GM23338 (cell line): ENCODE results near the gene B4GALT5. TPM values are rescaled to one million over a fixed set of nuclear protein-coding genes. Genes with fewer than 3 reads are reported as not detected.

Experiments
- ATAC-seq: fragments of 200-7000 bp; cut with Tn5 transposase; 3 replicates; pipeline ENCODE4 v1.9.1; 2020
- DNase-seq: peaks from one replicate; pipeline ENCODE4 v3.0.0-alpha.2; 2015; ENCODE audit warnings: low spot score
- H2AFZ ChIP-seq: fragments of 200-600 bp; sonication (generic); 2 replicates; pipeline ENCODE4 v1.8.0; 2016; ENCODE audit warnings: antibody characterized with exemption, mild to moderate bottlenecking, moderate library complexity
- H3F3A ChIP-seq: fragments of 200-600 bp; sonication (generic); replicated peaks from 2 replicates; pipeline ENCODE4 v1.8.0; 2017; ENCODE audit warnings: antibody characterized with exemption, mixed run types, low read depth
- H3K27ac ChIP-seq: fragments of 200-600 bp; sonication (generic); 2 replicates; pipeline ENCODE4 v1.6.1; 2016; ENCODE audit warnings: low read depth
- H3K27me3 ChIP-seq: fragments of 200-600 bp; sonication (generic); 2 replicates; pipeline ENCODE4 v1.8.0; 2016; ENCODE audit warnings: mild to moderate bottlenecking, mixed run types, moderate library complexity; ENCODE audit not compliant: insufficient read depth
- H3K36me3 ChIP-seq: fragments of 200-600 bp; sonication (generic); 2 replicates; pipeline ENCODE4 v1.8.0; 2016; ENCODE audit warnings: mild to moderate bottlenecking; ENCODE audit not compliant: insufficient read depth
- H3K4me1 ChIP-seq: fragments of 200-600 bp; sonication (generic); 2 replicates; pipeline ENCODE4 v1.8.0; 2016; ENCODE audit warnings: mild to moderate bottlenecking, moderate library complexity; ENCODE audit not compliant: insufficient read depth
- H3K4me2 ChIP-seq: fragments of 200-600 bp; sonication (generic); 2 replicates; pipeline ENCODE4 v1.7.1; 2017; ENCODE audit warnings: mixed run types
- H3K4me3 ChIP-seq: fragments of 200-600 bp; sonication (generic); 2 replicates; pipeline ENCODE4 v1.6.1; 2016; ENCODE audit warnings: mixed run types
- H3K79me2 ChIP-seq: fragments of 200-600 bp; sonication (generic); replicated peaks from 2 replicates; pipeline ENCODE4 v1.8.0; 2017; ENCODE audit warnings: mild to moderate bottlenecking; ENCODE audit not compliant: insufficient read depth
- H3K9me2 ChIP-seq: fragments of 200-600 bp; sonication (generic); 2 replicates; pipeline ENCODE4 v1.8.0; 2017; ENCODE audit not compliant: insufficient read depth
- H4K20me1 ChIP-seq: fragments of 200-600 bp; sonication (generic); replicated peaks from 2 replicates; pipeline ENCODE4 v1.8.0; 2017; ENCODE audit warnings: mild to moderate bottlenecking; ENCODE audit not compliant: insufficient read depth
- H3K27ac Mint-ChIP-seq: 2 replicates; pipeline ENCODE4 v1.8.0; 2020; ENCODE audit warnings: inconsistent platforms, mild to moderate bottlenecking, moderate library complexity, mixed read lengths
- H3K27me3 Mint-ChIP-seq: 3 replicates; pipeline ENCODE4 v1.8.0; 2022; ENCODE audit warnings: low read depth, mild to moderate bottlenecking, moderate library complexity, mixed read lengths, inconsistent platforms; ENCODE audit not compliant: insufficient read depth, poor library complexity
- H3K36me3 Mint-ChIP-seq: 3 replicates; pipeline ENCODE4 v1.8.0; 2021; ENCODE audit warnings: low read depth, mild to moderate bottlenecking, inconsistent platforms, moderate library complexity, mixed read lengths
- H3K4me1 Mint-ChIP-seq: 3 replicates; pipeline ENCODE4 v1.8.0; 2020; ENCODE audit warnings: mild to moderate bottlenecking, inconsistent platforms, mixed read lengths
- H3K4me3 Mint-ChIP-seq: 3 replicates; pipeline ENCODE4 v1.8.0; 2021; ENCODE audit warnings: moderate library complexity, mild to moderate bottlenecking, inconsistent platforms, mixed read lengths
- H3K9me3 Mint-ChIP-seq: 3 replicates; pipeline ENCODE4 v1.8.0; 2020; ENCODE audit warnings: moderate library complexity, mild to moderate bottlenecking, inconsistent platforms, mixed read lengths
- EZH2 ChIP-seq: fragments of 200-600 bp; sonication (generic); IDR thresholded peaks from one replicate; pipeline ENCODE4 v1.8.0; 2017; ENCODE audit warnings: antibody characterized with exemption, mild to moderate bottlenecking, low read depth; ENCODE audit not compliant: unreplicated experiment
- EZH2phosphoT487 ChIP-seq: fragments of 200-600 bp; sonication (generic); IDR thresholded peaks from one replicate; pipeline ENCODE4 v1.8.1; 2018; ENCODE audit warnings: antibody characterized with exemption; ENCODE audit not compliant: unreplicated experiment
- NANOG ChIP-seq: IDR thresholded peaks from 2 replicates; pipeline ENCODE4 v1.6.1; 2016; ENCODE audit warnings: antibody characterized with exemption, borderline replicate concordance
- POLR2AphosphoS5 ChIP-seq: IDR thresholded peaks from 2 replicates; pipeline ENCODE4 v1.6.1; 2016; ENCODE audit warnings: antibody characterized with exemption, low read depth
- polyA plus RNA-seq: library from polyadenylated mRNA; unstranded; fragments of >200 nt; fragmentation: Nextera tagmentation; extraction: Ambion mirVana; gene quantifications from 2 replicates; pipeline ENCODE4 v1.2.1, GENCODE V29; 2016
- total RNA-seq: library from RNA; depleted of rRNA; stranded (reverse); fragments of >200 nt; shearing (Covaris generic); gene quantifications from 2 replicates; pipeline ENCODE4 v1.2.3, GENCODE V29; 2014
- TF ChIP-seq, protein P1 (sequence below), 2 experiments: fragments of 200-600 bp in 1 of 2; sonication (generic) in 1 of 2; conservative IDR thresholded peaks; 2 replicates each; pipeline versions ENCODE4 v1.5.1 to v1.6.1; 2016 to 2017; ENCODE audit warnings: antibody characterized with exemption in 2 of 2, low read depth in 2 of 2, mild to moderate bottlenecking in 2 of 2, moderate library complexity in 1 of 2
- TF ChIP-seq, protein P2 (sequence below): fragments of 250-450 bp; sonication (Bioruptor Pico); IDR thresholded peaks from 2 replicates; pipeline ENCODE4 v1.5.0; 2020; ENCODE audit warnings: mild to moderate bottlenecking, moderate library complexity
- TF ChIP-seq, protein P3 (sequence below): IDR thresholded peaks from one replicate; pipeline ENCODE4 v1.6.1; 2018; ENCODE audit warnings: antibody characterized with exemption; ENCODE audit not compliant: unreplicated experiment

The B4GALT5 gene
- total and polyA plus RNA-seq, 2 experiments from 2014 or later: 19.1 to 50.3 TPM

GRCh38 chr20:49661560-49662329 lies 51.9 kb downstream of the B4GALT5 start (continued):
- TF ChIP-seq, protein P1, sequence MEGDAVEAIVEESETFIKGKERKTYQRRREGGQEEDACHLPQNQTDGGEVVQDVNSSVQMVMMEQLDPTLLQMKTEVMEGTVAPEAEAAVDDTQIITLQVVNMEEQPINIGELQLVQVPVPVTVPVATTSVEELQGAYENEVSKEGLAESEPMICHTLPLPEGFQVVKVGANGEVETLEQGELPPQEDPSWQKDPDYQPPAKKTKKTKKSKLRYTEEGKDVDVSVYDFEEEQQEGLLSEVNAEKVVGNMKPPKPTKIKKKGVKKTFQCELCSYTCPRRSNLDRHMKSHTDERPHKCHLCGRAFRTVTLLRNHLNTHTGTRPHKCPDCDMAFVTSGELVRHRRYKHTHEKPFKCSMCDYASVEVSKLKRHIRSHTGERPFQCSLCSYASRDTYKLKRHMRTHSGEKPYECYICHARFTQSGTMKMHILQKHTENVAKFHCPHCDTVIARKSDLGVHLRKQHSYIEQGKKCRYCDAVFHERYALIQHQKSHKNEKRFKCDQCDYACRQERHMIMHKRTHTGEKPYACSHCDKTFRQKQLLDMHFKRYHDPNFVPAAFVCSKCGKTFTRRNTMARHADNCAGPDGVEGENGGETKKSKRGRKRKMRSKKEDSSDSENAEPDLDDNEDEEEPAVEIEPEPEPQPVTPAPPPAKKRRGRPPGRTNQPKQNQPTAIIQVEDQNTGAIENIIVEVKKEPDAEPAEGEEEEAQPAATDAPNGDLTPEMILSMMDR (conservative IDR thresholded peaks at IDR 0.05; ENCODE audit: low read depth in 2 of 2): no peak
- TF ChIP-seq EZH2 (no peak), NANOG (no peak), EZH2phosphoT487 (no peak), POLR2AphosphoS5 (no peak)

GRCh38 chr20:49660912-49661311 lies 52.8 kb downstream of the B4GALT5 start:
- peaks cover 6% of the 10 kb centered on the region for H3K36me3 Mint-ChIP-seq
- no peak overlapping the region for H3K27ac ChIP-seq
- ATAC-seq (no peak), DNase-seq (no peak)
- H3K27me3 Mint-ChIP-seq: peaks cover 2% of the 10 kb centered on the region
- peaks cover 98% of the 10 kb centered on the region for H3K79me2 ChIP-seq
- H3K27me3 ChIP-seq: no peaks in the 10 kb centered on the region
- H4K20me1 ChIP-seq: peaks cover 82% of the 10 kb centered on the region
- H3K4me2 ChIP-seq: no peak overlapping the region
- peaks cover 34% of the 10 kb centered on the region for H3K4me1 Mint-ChIP-seq
- H3K4me3 Mint-ChIP-seq: no peak overlapping the region
- H2AFZ ChIP-seq: no peak overlapping the region
- no peak overlapping the region for H3K27ac Mint-ChIP-seq
- peaks cover 66% of the 10 kb centered on the region for H3K4me1 ChIP-seq
- no peaks in the 10 kb centered on the region for H3K9me3 Mint-ChIP-seq
- H3K4me3 ChIP-seq: no peak overlapping the region
- no peaks in the 10 kb centered on the region for H3F3A ChIP-seq
- TF ChIP-seq, protein P2, sequence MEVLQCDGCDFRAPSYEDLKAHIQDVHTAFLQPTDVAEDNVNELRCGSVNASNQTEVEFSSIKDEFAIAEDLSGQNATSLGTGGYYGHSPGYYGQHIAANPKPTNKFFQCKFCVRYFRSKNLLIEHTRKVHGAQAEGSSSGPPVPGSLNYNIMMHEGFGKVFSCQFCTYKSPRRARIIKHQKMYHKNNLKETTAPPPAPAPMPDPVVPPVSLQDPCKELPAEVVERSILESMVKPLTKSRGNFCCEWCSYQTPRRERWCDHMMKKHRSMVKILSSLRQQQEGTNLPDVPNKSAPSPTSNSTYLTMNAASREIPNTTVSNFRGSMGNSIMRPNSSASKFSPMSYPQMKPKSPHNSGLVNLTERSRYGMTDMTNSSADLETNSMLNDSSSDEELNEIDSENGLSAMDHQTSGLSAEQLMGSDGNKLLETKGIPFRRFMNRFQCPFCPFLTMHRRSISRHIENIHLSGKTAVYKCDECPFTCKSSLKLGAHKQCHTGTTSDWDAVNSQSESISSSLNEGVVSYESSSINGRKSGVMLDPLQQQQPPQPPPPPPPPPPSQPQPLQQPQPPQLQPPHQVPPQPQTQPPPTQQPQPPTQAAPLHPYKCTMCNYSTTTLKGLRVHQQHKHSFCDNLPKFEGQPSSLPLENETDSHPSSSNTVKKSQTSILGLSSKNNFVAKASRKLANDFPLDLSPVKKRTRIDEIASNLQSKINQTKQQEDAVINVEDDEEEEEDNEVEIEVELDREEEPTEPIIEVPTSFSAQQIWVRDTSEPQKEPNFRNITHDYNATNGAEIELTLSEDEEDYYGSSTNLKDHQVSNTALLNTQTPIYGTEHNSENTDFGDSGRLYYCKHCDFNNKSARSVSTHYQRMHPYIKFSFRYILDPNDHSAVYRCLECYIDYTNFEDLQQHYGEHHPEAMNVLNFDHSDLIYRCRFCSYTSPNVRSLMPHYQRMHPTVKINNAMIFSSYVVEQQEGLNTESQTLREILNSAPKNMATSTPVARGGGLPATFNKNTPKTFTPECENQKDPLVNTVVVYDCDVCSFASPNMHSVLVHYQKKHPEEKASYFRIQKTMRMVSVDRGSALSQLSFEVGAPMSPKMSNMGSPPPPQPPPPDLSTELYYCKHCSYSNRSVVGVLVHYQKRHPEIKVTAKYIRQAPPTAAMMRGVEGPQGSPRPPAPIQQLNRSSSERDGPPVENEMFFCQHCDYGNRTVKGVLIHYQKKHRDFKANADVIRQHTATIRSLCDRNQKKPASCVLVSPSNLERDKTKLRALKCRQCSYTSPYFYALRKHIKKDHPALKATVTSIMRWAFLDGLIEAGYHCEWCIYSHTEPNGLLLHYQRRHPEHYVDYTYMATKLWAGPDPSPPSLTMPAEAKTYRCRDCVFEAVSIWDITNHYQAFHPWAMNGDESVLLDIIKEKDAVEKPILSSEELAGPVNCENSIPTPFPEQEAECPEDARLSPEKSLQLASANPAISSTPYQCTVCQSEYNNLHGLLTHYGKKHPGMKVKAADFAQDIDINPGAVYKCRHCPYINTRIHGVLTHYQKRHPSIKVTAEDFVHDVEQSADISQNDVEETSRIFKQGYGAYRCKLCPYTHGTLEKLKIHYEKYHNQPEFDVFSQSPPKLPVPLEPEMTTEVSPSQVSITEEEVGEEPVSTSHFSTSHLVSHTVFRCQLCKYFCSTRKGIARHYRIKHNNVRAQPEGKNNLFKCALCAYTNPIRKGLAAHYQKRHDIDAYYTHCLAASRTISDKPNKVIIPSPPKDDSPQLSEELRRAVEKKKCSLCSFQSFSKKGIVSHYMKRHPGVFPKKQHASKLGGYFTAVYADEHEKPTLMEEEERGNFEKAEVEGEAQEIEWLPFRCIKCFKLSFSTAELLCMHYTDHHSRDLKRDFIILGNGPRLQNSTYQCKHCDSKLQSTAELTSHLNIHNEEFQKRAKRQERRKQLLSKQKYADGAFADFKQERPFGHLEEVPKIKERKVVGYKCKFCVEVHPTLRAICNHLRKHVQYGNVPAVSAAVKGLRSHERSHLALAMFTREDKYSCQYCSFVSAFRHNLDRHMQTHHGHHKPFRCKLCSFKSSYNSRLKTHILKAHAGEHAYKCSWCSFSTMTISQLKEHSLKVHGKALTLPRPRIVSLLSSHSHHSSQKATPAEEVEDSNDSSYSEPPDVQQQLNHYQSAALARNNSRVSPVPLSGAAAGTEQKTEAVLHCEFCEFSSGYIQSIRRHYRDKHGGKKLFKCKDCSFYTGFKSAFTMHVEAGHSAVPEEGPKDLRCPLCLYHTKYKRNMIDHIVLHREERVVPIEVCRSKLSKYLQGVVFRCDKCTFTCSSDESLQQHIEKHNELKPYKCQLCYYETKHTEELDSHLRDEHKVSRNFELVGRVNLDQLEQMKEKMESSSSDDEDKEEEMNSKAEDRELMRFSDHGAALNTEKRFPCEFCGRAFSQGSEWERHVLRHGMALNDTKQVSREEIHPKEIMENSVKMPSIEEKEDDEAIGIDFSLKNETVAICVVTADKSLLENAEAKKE (CRISPR knock-in tag): no peak
- TF ChIP-seq EZH2phosphoT487 (no peak), POLR2AphosphoS5 (no peak)
- TF ChIP-seq, protein P3, sequence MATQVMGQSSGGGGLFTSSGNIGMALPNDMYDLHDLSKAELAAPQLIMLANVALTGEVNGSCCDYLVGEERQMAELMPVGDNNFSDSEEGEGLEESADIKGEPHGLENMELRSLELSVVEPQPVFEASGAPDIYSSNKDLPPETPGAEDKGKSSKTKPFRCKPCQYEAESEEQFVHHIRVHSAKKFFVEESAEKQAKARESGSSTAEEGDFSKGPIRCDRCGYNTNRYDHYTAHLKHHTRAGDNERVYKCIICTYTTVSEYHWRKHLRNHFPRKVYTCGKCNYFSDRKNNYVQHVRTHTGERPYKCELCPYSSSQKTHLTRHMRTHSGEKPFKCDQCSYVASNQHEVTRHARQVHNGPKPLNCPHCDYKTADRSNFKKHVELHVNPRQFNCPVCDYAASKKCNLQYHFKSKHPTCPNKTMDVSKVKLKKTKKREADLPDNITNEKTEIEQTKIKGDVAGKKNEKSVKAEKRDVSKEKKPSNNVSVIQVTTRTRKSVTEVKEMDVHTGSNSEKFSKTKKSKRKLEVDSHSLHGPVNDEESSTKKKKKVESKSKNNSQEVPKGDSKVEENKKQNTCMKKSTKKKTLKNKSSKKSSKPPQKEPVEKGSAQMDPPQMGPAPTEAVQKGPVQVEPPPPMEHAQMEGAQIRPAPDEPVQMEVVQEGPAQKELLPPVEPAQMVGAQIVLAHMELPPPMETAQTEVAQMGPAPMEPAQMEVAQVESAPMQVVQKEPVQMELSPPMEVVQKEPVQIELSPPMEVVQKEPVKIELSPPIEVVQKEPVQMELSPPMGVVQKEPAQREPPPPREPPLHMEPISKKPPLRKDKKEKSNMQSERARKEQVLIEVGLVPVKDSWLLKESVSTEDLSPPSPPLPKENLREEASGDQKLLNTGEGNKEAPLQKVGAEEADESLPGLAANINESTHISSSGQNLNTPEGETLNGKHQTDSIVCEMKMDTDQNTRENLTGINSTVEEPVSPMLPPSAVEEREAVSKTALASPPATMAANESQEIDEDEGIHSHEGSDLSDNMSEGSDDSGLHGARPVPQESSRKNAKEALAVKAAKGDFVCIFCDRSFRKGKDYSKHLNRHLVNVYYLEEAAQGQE: no peak
- H3K9me2 ChIP-seq: no peaks in the 10 kb centered on the region
- no peaks in the 10 kb centered on the region for H3K36me3 ChIP-seq
